ENCODE data around the gene TSPAN9. TPM values are rescaled to one million over a fixed set of nuclear protein-coding genes. Genes with fewer than 3 reads are reported as not detected.

Gene TSPAN9
- polyA plus RNA-seq, 1 of the 3 experiments (the other 2 are of a cell fraction), result 34.9 TPM

DNA sequence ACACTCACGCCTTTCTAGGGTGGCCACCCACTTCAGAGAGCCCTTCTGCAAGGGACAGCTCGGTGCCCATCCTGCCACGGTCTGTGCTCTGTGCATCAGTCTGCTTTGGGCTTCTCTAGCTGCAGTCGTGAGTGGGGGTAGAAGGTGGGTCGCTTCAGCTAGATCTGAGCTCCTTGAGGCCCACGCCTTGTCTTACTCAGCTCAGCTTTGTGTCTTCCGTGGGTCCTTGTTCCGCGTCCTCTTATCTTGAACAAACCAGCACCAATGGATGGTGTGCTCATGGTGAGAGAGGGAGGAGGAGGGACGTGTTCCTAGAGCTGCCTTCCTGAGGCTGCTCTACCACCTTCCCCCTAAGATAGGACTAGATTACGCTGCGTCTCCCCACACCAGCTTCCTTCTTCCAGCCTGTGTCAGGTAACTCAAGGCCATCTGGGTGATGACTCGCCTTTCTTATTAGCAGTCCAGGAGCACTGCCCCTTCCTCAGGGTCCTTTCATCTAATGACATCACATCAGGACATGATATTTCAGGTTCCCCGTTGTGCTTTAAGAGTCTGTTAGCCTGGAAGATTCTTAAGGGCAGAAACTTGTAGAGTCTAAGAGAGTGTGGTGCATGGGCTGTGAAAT is 118.8 kb downstream of the TSPAN9 start (continued):
- TF ChIP-seq IRF3 (IDR thresholded peaks at IDR 0.05; ENCODE audit: low read depth, low read length), result no peak
- no peak for TF ChIP-seq EZH2phosphoT487 (IDR thresholded peaks at IDR 0.05; ENCODE audit: borderline replicate concordance, low read depth)
- no peak for TF ChIP-seq TEAD4 (IDR thresholded peaks at IDR 0.05; ENCODE audit: borderline replicate concordance, insufficient read depth)

DNA sequence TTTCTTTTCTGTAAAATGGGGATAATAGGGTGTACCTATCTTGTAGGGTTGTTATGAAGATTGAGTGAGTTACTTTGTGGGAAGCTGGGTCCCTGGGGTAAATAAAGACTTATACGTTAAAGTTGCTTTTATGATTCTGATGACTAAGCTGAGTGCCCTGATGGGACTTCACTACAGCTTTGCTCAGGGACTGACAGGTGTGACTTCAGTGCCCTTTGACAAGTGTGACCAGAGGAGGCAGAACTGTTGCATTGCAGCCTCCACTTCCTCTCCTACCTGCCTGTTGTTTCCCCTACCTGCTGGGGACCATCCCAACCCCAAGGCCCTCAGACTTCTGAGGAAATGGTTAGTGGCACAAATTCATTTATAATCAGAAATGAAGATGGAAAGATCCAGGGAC is 119.3 kb downstream of the TSPAN9 start:
- H3K27me3 ChIP-seq (ENCODE audit: insufficient read depth), result no peaks in the 10 kb centered on the region
- DNase-seq, result no peak
- POLR2A ChIA-PET, result no interaction called here
- TF ChIP-seq YY1 (IDR thresholded peaks at IDR 0.05; ENCODE audit: low read depth) (no peak), NRF1 (IDR thresholded peaks at IDR 0.05; ENCODE audit: low read depth, low read length) (no peak), TCF12 (IDR thresholded peaks at IDR 0.05) (no peak), FOSL2 (IDR thresholded peaks at IDR 0.05; ENCODE audit: borderline replicate concordance, low read depth) (no peak), SIN3A (IDR thresholded peaks at IDR 0.05; ENCODE audit: borderline replicate concordance, low read depth, low read length) (no peak), POLR2AphosphoS5 (IDR thresholded peaks at IDR 0.05; ENCODE audit: low read depth, low read length) (no peak), FOXM1 (IDR thresholded peaks at IDR 0.05; ENCODE audit: low read depth) (no peak), EP300 (IDR thresholded peaks at IDR 0.05; ENCODE audit: borderline replicate concordance in 1 of 2, low read depth in 1 of 2, low read length in 1 of 2) (no peak), MEF2A (IDR thresholded peaks at IDR 0.05; ENCODE audit: borderline replicate concordance, low read depth) (no peak), JUND (IDR thresholded peaks at IDR 0.05) (no peak), CHD2 (IDR thresholded peaks at IDR 0.05; ENCODE audit: low read length, partially characterized antibody) (no peak)
- TF ChIP-seq, protein P1, sequence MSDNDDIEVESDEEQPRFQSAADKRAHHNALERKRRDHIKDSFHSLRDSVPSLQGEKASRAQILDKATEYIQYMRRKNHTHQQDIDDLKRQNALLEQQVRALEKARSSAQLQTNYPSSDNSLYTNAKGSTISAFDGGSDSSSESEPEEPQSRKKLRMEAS (IDR thresholded peaks at IDR 0.05; ENCODE audit: low read depth), result no peak
- TF ChIP-seq, protein P2, sequence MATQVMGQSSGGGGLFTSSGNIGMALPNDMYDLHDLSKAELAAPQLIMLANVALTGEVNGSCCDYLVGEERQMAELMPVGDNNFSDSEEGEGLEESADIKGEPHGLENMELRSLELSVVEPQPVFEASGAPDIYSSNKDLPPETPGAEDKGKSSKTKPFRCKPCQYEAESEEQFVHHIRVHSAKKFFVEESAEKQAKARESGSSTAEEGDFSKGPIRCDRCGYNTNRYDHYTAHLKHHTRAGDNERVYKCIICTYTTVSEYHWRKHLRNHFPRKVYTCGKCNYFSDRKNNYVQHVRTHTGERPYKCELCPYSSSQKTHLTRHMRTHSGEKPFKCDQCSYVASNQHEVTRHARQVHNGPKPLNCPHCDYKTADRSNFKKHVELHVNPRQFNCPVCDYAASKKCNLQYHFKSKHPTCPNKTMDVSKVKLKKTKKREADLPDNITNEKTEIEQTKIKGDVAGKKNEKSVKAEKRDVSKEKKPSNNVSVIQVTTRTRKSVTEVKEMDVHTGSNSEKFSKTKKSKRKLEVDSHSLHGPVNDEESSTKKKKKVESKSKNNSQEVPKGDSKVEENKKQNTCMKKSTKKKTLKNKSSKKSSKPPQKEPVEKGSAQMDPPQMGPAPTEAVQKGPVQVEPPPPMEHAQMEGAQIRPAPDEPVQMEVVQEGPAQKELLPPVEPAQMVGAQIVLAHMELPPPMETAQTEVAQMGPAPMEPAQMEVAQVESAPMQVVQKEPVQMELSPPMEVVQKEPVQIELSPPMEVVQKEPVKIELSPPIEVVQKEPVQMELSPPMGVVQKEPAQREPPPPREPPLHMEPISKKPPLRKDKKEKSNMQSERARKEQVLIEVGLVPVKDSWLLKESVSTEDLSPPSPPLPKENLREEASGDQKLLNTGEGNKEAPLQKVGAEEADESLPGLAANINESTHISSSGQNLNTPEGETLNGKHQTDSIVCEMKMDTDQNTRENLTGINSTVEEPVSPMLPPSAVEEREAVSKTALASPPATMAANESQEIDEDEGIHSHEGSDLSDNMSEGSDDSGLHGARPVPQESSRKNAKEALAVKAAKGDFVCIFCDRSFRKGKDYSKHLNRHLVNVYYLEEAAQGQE (IDR thresholded peaks at IDR 0.05; ENCODE audit: low read depth, low read length), result no peak
- H3K9ac ChIP-seq, result no peak overlapping the region
- 91% methylated on average over 1 of the region's 1 CpG for WGBS (ENCODE audit: low lambda C conversion rate)
- H3K9me3 ChIP-seq, result no peaks in the 10 kb centered on the region
- H3K9me2 ChIP-seq, result no peaks in the 10 kb centered on the region
- H3K4me3 ChIP-seq (ENCODE audit: low read depth in 2 of 2, low read length in 1 of 2), result no peak overlapping the region
- H3K79me2 ChIP-seq (ENCODE audit: insufficient read depth), result no peaks in the 10 kb centered on the region
- H2AFZ ChIP-seq (ENCODE audit: low read depth), result no peak overlapping the region
- H4K20me1 ChIP-seq (ENCODE audit: insufficient read depth), result peaks cover 60% of the 10 kb centered on the region
- CTCF ChIA-PET, result interaction anchor here (1.2 to 3.2 kb wide), 8 partner anchors 10 to 79 kb away, joined by 3 to 18 read pairs (median 6); no protein-coding TSS in a partner anchor
- no peaks in the 10 kb centered on the region for H3K36me3 ChIP-seq (replicated peaks in 1 of 2; ENCODE audit: control insufficient read depth in 1 of 2, insufficient read depth in 2 of 2, low read length in 1 of 2)
- no peaks in the 10 kb centered on the region for H3F3A ChIP-seq (replicated peaks; ENCODE audit: insufficient read depth)
- no peak overlapping the region for H3K27ac ChIP-seq (ENCODE audit: low read depth in 2 of 2, low read length in 1 of 2)
- H3K4me2 ChIP-seq, result no peak overlapping the region
- peaks cover 6 to 18% of the 10 kb centered on the region in 2 experiments; a peak in 2 of 4 replicates for H3K4me1 ChIP-seq (ENCODE audit: control insufficient read depth in 1 of 2, insufficient read depth in 2 of 2, low read depth in 1 of 2, low read length in 1 of 2)

Measured in SK-N-SH (cell line).